Keratinocyte (primary cell): ENCODE measurements around the gene FLVCR1. TPM values are rescaled to one million over a fixed set of nuclear protein-coding genes. Genes with fewer than 3 reads are reported as not detected.
"Not testable (repeated sequence)": the region's sequence is repeated elsewhere in the genome, so short reads cannot be mapped to it uniquely, and the experiment has no call there.

Experiments used
- DNase-seq: peaks from one replicate; pipeline ENCODE4 v3.0.0-alpha.2; 2011; ENCODE audit warnings: low read depth, missing footprints, low spot score
- FAIRE-seq: peaks from 2 replicates; lab custom pipeline; 2011; peaks lifted over from hg19 to GRCh38; lab: Jason Lieb, UNC
- H2AFZ ChIP-seq: 2 replicates; pipeline ENCODE4 v1.6.0; 2012; ENCODE audit warnings: low read length, control low read depth, inconsistent platforms; ENCODE audit not compliant: control insufficient read depth
- H3K27ac ChIP-seq: 2 replicates; pipeline ENCODE4 v1.5.1; 2011; ENCODE audit warnings: low read length; ENCODE audit not compliant: control insufficient read depth, insufficient read depth
- H3K27me3 ChIP-seq: 3 replicates; pipeline ENCODE4 v1.6.0; 2011; ENCODE audit warnings: low read length; ENCODE audit not compliant: control insufficient read depth, insufficient read depth; ENCODE audit errors: extremely low read depth
- H3K36me3 ChIP-seq, 2 experiments: 2 replicates in 1 of 2; 3 replicates in 1 of 2; pipeline ENCODE4 v1.5.1; 2011; ENCODE audit warnings: low read length in 2 of 2, mild to moderate bottlenecking in 1 of 2; ENCODE audit not compliant: control insufficient read depth in 2 of 2, insufficient read depth in 2 of 2; ENCODE audit errors: extremely low read depth in 1 of 2
- H3K4me1 ChIP-seq: 3 replicates; pipeline ENCODE4 v1.5.1; 2011; ENCODE audit warnings: low read length; ENCODE audit not compliant: control insufficient read depth, insufficient read depth; ENCODE audit errors: extremely low read depth
- H3K4me2 ChIP-seq: 3 replicates; pipeline ENCODE4 v1.6.0; 2011; ENCODE audit warnings: low read depth, low read length; ENCODE audit not compliant: control insufficient read depth, insufficient read depth; ENCODE audit errors: extremely low read depth
- H3K4me3 ChIP-seq, 3 experiments: fragments of 200-600 bp in 1 of 3; sonication (generic) in 1 of 3; 2 replicates in 2 of 3; 3 replicates in 1 of 3; pipeline ENCODE4 v1.5.1; 2011 to 2016; ENCODE audit warnings: low read length in 3 of 3, mild to moderate bottlenecking in 3 of 3, control low read depth in 2 of 3, inconsistent platforms in 1 of 3, low read depth in 1 of 3, mixed read lengths in 1 of 3, mixed run types in 1 of 3, moderate library complexity in 1 of 3; ENCODE audit not compliant: control insufficient read depth in 2 of 3, insufficient read depth in 2 of 3; ENCODE audit errors: extremely low read depth in 1 of 3
- H3K79me2 ChIP-seq: 2 replicates; pipeline ENCODE4 v1.6.0; 2012; ENCODE audit warnings: low read length; ENCODE audit not compliant: control insufficient read depth, insufficient read depth
- H3K9ac ChIP-seq: 3 replicates; pipeline ENCODE4 v1.6.0; 2011; ENCODE audit warnings: low read length; ENCODE audit not compliant: control insufficient read depth, insufficient read depth; ENCODE audit errors: extremely low read depth
- H3K9me1 ChIP-seq: 3 replicates; pipeline ENCODE4 v1.6.0; 2011; ENCODE audit warnings: low read length; ENCODE audit not compliant: control insufficient read depth, insufficient read depth; ENCODE audit errors: extremely low read depth
- H3K9me3 ChIP-seq: 2 replicates; pipeline ENCODE4 v1.5.1; 2012; ENCODE audit warnings: low read depth, low read length; ENCODE audit not compliant: control insufficient read depth
- H4K20me1 ChIP-seq: 3 replicates; pipeline ENCODE4 v1.6.0; 2011; ENCODE audit warnings: low read length; ENCODE audit not compliant: control insufficient read depth, insufficient read depth; ENCODE audit errors: extremely low read depth
- EZH2 ChIP-seq: IDR thresholded peaks from one replicate; pipeline ENCODE4 v1.6.1; 2012; ENCODE audit warnings: inconsistent platforms, mild to moderate bottlenecking, low read length, moderate library complexity
- dilution Hi-C: fragments of 300-500 bp; cut with MboI; formaldehyde crosslinking; loops from one replicate; pipeline ENCODE4 v1.7.0; 2020; ENCODE audit warnings: low sequenced_read_pairs; ENCODE audit not compliant: extremely low pct_ligation_motif_present
- polyA plus RNA-seq, 5 experiments: library from polyadenylated mRNA; depleted of rRNA in 3 of 5; stranded (reverse) in 3 of 5; stranded (forward) in 1 of 5; unstranded in 1 of 5; fragments of >200 nt; gene quantifications; 1 replicate in 1 of 5; 2 replicates in 3 of 5; 3 replicates in 1 of 5; pipeline versions ENCODE4 v1.2.1 to v1.2.3, GENCODE V29; 2011 to 2012; ENCODE audit warnings: missing spikeins in 2 of 5, low read depth in 1 of 5, low replicate concordance in 1 of 5
- TF ChIP-seq, protein P1 (sequence below), 3 experiments: IDR thresholded peaks in 1 of 3; conservative IDR thresholded peaks in 1 of 3; optimal IDR thresholded peaks in 1 of 3; 2 replicates in 2 of 3; 3 replicates in 1 of 3; pipeline versions ENCODE3 to v1.5.1; 2011; ENCODE audit warnings: low read length in 3 of 3, mild to moderate bottlenecking in 3 of 3, moderate library complexity in 2 of 3, control low read depth in 1 of 3, inconsistent platforms in 1 of 3; ENCODE audit not compliant: insufficient read depth in 2 of 3; ENCODE audit errors: extremely low read depth in 1 of 3

The FLVCR1 gene
- polyA plus RNA-seq, 1 donor (not counting 4 experiments of a cell fraction or from before 2014, with no cell fraction given): 6.4 TPM

DNA sequence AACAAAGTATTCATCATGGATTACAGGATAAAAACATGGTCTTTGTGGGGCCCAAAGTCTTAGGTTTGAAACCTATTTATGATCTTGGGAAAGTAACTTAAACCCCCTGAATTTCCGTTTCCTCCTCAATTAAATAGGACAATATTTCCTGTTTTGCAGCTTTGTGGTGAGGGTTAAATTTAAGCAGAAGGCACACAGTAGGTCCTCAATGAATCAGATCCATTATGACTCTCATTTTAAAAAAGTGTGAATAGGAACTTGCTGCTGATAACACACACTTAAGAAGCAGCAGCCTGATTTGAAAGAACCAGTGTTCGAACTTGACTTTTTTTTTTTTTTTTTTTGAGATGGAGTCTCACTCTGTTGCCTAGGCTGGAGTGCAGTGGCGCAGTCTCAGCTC, 50.9 kb downstream of the FLVCR1 start:
- Histone ChIP-seq H3K9me1 (no peaks in the 10 kb centered on the region), H3K36me3 (no peaks in the 10 kb centered on the region), H3K4me2 (no peak overlapping the region), H3K27ac (no peak overlapping the region), H3K4me3 (no peak overlapping the region), H2AFZ (no peak overlapping the region), H3K27me3 (no peaks in the 10 kb centered on the region), H3K79me2 (no peaks in the 10 kb centered on the region), H4K20me1 (no peaks in the 10 kb centered on the region), H3K9me3 (no peaks in the 10 kb centered on the region), H3K9ac (no peak overlapping the region), H3K4me1 (no peaks in the 10 kb centered on the region)
- dilution Hi-C loops: no loop called here
- FAIRE-seq: no peak
- TF ChIP-seq EZH2: no peak
- TF ChIP-seq, protein P1, sequence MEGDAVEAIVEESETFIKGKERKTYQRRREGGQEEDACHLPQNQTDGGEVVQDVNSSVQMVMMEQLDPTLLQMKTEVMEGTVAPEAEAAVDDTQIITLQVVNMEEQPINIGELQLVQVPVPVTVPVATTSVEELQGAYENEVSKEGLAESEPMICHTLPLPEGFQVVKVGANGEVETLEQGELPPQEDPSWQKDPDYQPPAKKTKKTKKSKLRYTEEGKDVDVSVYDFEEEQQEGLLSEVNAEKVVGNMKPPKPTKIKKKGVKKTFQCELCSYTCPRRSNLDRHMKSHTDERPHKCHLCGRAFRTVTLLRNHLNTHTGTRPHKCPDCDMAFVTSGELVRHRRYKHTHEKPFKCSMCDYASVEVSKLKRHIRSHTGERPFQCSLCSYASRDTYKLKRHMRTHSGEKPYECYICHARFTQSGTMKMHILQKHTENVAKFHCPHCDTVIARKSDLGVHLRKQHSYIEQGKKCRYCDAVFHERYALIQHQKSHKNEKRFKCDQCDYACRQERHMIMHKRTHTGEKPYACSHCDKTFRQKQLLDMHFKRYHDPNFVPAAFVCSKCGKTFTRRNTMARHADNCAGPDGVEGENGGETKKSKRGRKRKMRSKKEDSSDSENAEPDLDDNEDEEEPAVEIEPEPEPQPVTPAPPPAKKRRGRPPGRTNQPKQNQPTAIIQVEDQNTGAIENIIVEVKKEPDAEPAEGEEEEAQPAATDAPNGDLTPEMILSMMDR (optimal IDR thresholded peaks at IDR 0.05 in 1 of 3, IDR thresholded peaks at IDR 0.05 in 1 of 3, conservative IDR thresholded peaks at IDR 0.05 in 1 of 3; ENCODE audit: extremely low read depth in 1 of 3, insufficient read depth in 2 of 3, low read length in 3 of 3): no peak
- DNase-seq: no peak

- no peak overlapping the region for H2AFZ ChIP-seq
- DNase-seq: no peak
These were observed 51.6 kb downstream of the FLVCR1 start for GRCh38 chr1:212909652-212910063.

GRCh38 chr1:212910213-212910612, 52.1 kb downstream of the FLVCR1 start:
- H3K9ac ChIP-seq, dilution Hi-C loops, FAIRE-seq, H3K27me3 ChIP-seq, H3K4me2 ChIP-seq, H3K27ac ChIP-seq, H3K79me2 ChIP-seq, H2AFZ ChIP-seq, H4K20me1 ChIP-seq, H3K9me1 ChIP-seq, DNase-seq, H3K36me3 ChIP-seq, H3K4me1 ChIP-seq, H3K9me3 ChIP-seq, H3K4me3 ChIP-seq: not testable (repeated sequence)

More at GRCh38 chr1:212909652-212910063, 51.6 kb downstream of the FLVCR1 start:
- H3K9me1 ChIP-seq: no peaks in the 10 kb centered on the region
- no peaks in the 10 kb centered on the region for H3K9me3 ChIP-seq
- no peak overlapping the region for H3K27ac ChIP-seq
- TF ChIP-seq EZH2: no peak
- no peak overlapping the region for H3K4me3 ChIP-seq
- no peaks in the 10 kb centered on the region for H3K36me3 ChIP-seq
- no peaks in the 10 kb centered on the region for H3K79me2 ChIP-seq
- no peaks in the 10 kb centered on the region for H4K20me1 ChIP-seq
- dilution Hi-C loops: no loop called here
- no peaks in the 10 kb centered on the region for H3K4me1 ChIP-seq
- no peaks in the 10 kb centered on the region for H3K27me3 ChIP-seq
- H3K4me2 ChIP-seq: no peak overlapping the region
- H3K9ac ChIP-seq: no peak overlapping the region
- no peak for FAIRE-seq

GRCh38 chr1:212913638-212914037, 55.6 kb downstream of the FLVCR1 start:
- H3K79me2 ChIP-seq, H3K27me3 ChIP-seq, H3K4me1 ChIP-seq, H4K20me1 ChIP-seq, H3K27ac ChIP-seq, H3K36me3 ChIP-seq, H2AFZ ChIP-seq, H3K4me2 ChIP-seq, H3K9me1 ChIP-seq, H3K9ac ChIP-seq, FAIRE-seq, DNase-seq, H3K4me3 ChIP-seq, H3K9me3 ChIP-seq, dilution Hi-C loops: not testable (repeated sequence)
